22Rv1 (cell line): ENCODE results near the gene SLC16A2.

Source experiments
- CTCF ChIP-seq: fragments of 450-650 bp; IDR thresholded peaks from 2 replicates; pipeline ENCODE4 v1.5.1; 2017; ENCODE audit warnings: mild to moderate bottlenecking
- ZFX ChIP-seq: fragments of 450-650 bp; IDR thresholded peaks from 2 replicates; pipeline ENCODE4 v1.6.1; 2017; ENCODE audit warnings: antibody characterized with exemption, borderline replicate concordance

GRCh38 chrX:74395556-74395955 is 25.7 kb upstream of the SLC16A2 start:
- TF ChIP-seq CTCF = no peak
- no peak for TF ChIP-seq ZFX
